ENCODE measurements around the gene BSG. TPM values are rescaled to one million over a fixed set of nuclear protein-coding genes. Genes with fewer than 3 reads are reported as not detected.
"Not testable (repeated sequence)": the region's sequence is repeated elsewhere in the genome, so short reads cannot be mapped to it uniquely, and the experiment has no call there.

BSG gene
- total RNA-seq, 4 donors from 2014 or later: 211 to 305 (median 280) TPM

- TF ChIP-seq POLR2A (IDR thresholded peaks at IDR 0.05): no peak
- TF ChIP-seq, protein P1, sequence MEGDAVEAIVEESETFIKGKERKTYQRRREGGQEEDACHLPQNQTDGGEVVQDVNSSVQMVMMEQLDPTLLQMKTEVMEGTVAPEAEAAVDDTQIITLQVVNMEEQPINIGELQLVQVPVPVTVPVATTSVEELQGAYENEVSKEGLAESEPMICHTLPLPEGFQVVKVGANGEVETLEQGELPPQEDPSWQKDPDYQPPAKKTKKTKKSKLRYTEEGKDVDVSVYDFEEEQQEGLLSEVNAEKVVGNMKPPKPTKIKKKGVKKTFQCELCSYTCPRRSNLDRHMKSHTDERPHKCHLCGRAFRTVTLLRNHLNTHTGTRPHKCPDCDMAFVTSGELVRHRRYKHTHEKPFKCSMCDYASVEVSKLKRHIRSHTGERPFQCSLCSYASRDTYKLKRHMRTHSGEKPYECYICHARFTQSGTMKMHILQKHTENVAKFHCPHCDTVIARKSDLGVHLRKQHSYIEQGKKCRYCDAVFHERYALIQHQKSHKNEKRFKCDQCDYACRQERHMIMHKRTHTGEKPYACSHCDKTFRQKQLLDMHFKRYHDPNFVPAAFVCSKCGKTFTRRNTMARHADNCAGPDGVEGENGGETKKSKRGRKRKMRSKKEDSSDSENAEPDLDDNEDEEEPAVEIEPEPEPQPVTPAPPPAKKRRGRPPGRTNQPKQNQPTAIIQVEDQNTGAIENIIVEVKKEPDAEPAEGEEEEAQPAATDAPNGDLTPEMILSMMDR (IDR thresholded peaks at IDR 0.05): no peak
- H3K36me3 ChIP-seq: no peaks in the 10 kb centered on the region
- no peaks in the 10 kb centered on the region for H3K27me3 ChIP-seq
- no peaks in the 10 kb centered on the region for H3K9me3 ChIP-seq
- H3K4me1 ChIP-seq: no peaks in the 10 kb centered on the region
- H3K27ac ChIP-seq: no peak overlapping the region
- no peak for DNase-seq
- intact Hi-C loops (cut with DNase I; ENCODE audit: low total_unique reads): no loop called here
- H3K4me3 ChIP-seq: no peak overlapping the region
Measured at GRCh38 chr19:620166-620862, 47.9 kb downstream of the BSG start.

- H3K27me3 ChIP-seq; H3K4me1 ChIP-seq; DNase-seq; H3K4me3 ChIP-seq; intact Hi-C loops (cut with DNase I; ENCODE audit: low total_unique reads); H3K9me3 ChIP-seq; H3K27ac ChIP-seq; H3K36me3 ChIP-seq: not testable (repeated sequence)
Measured at GRCh38 chr19:621191-621590, 48.8 kb downstream of the BSG start.

- no peaks in the 10 kb centered on the region for H3K36me3 ChIP-seq
- TF ChIP-seq, protein P1 (IDR thresholded peaks at IDR 0.05): no peak
- no peak for TF ChIP-seq POLR2A (IDR thresholded peaks at IDR 0.05)
Measured at GRCh38 chr19:621819-622218, 49.4 kb downstream of the BSG start.

GRCh38 chr19:622666-623065 is 50.3 kb downstream of the BSG start:
- DNase-seq: no peak
- H3K9me3 ChIP-seq: no peaks in the 10 kb centered on the region
- H3K36me3 ChIP-seq: no peaks in the 10 kb centered on the region
- no peaks in the 10 kb centered on the region for H3K4me1 ChIP-seq
- no peak for TF ChIP-seq POLR2A (IDR thresholded peaks at IDR 0.05)
- TF ChIP-seq, protein P1 (IDR thresholded peaks at IDR 0.05): no peak
- no peak overlapping the region for H3K27ac ChIP-seq
- H3K4me3 ChIP-seq: no peak overlapping the region
- intact Hi-C loops (cut with DNase I; ENCODE audit: low total_unique reads): no loop called here
- H3K27me3 ChIP-seq: no peaks in the 10 kb centered on the region

More at GRCh38 chr19:621819-622218, 49.4 kb downstream of the BSG start:
- Histone ChIP-seq H3K27ac (no peak overlapping the region), H3K4me3 (no peak overlapping the region), H3K27me3 (no peaks in the 10 kb centered on the region), H3K9me3 (no peaks in the 10 kb centered on the region), H3K4me1 (no peaks in the 10 kb centered on the region)
- intact Hi-C loops (cut with DNase I; ENCODE audit: low total_unique reads): no loop called here
- DNase-seq: no peak

DNA sequence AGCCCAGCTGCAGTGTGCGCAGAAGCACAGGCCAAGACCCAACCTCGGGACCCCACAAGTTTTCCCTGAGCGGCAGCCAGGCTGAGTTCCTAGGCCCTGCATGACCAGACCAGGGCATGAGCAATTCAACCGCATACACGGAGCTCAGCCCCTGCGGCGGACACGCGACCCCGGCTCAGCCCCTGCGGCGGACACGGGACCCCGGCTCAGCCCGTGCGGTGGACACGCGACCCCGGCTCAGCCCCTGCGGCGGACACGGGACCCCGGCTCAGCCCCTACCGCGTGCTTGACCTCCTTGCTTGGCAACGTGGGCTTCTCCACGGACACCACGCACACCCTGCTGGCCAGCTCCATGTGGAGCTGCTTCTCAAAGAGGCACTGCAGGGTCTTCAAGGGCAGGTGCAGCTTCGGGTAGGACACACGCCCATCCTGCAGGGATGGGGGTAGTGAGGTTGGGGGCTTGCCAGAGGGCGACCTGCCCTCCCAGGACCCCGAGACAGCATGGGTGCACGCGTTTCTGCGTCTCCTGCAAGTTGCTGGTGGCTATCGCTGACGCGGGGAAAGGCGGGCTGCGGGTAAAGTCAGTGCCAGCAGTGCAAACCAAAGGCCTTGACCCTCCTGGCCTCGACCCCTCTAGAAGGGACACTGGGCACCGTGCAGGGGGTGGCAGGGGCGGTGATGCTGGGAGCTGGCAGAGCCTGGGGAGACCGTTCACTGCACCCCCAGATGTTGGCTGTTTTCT is 51.0 kb downstream of the BSG start:
- intact Hi-C loops (cut with DNase I; ENCODE audit: low total_unique reads): no loop called here
- Histone ChIP-seq H3K4me3 (no peak overlapping the region), H3K36me3 (no peaks in the 10 kb centered on the region), H3K27ac (no peak overlapping the region), H3K27me3 (no peaks in the 10 kb centered on the region), H3K9me3 (no peaks in the 10 kb centered on the region), H3K4me1 (no peaks in the 10 kb centered on the region)
- no peak for TF ChIP-seq POLR2A (IDR thresholded peaks at IDR 0.05)
- TF ChIP-seq, protein P1 (IDR thresholded peaks at IDR 0.05): no peak
- DNase-seq: no peak
